ENCODE measurements around the gene TMEM91. TPM values are rescaled to one million over a fixed set of nuclear protein-coding genes. Genes with fewer than 3 reads are reported as not detected.
A peak's percentile ranks its signal among the peaks of the same experiment; 100 is the strongest.

The TMEM91 gene
- total RNA-seq, 1 donor from 2014 or later = 7.6 TPM

GRCh38 chr19:41399525-41399924 lies 23.2 kb downstream of the TMEM91 start:
- no peak for DNase-seq (ENCODE audit: low read depth)
- Histone ChIP-seq H3K27me3 (ENCODE audit: control insufficient read depth, insufficient read depth, low read length) (no peaks in the 10 kb centered on the region), H3K36me3 (ENCODE audit: control insufficient read depth, insufficient read depth, low read length) (no peaks in the 10 kb centered on the region), H3K4me3 (ENCODE audit: low read depth, low read length) (no peak overlapping the region)
- FAIRE-seq = no peak
- TF ChIP-seq CTCF (IDR thresholded peaks at IDR 0.05; ENCODE audit: insufficient read depth, low read length, severe bottlenecking) = no peak

GRCh38 chr19:41401483-41401882 lies 25.1 kb downstream of the TMEM91 start:
- FAIRE-seq = no peak

DNA sequence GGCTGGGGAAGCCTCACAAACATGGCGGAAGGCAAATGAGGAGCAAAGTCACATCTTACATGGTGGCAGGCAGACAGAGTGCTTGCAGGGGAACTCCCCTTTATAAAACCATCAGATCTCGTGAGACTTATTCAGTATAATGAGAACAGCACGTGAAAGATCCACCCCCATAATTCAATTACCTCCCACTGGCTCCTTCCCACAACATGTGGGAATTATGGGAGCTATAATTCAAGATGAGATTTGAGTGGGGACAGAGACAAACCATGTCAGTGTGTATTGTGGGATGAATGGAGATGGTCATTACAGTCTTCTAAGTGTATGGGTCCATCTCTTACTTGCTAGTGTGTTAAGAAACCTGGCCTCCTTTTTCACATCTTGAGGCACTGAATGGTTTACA lies 25.7 kb downstream of the TMEM91 start:
- TF ChIP-seq CTCF (IDR thresholded peaks at IDR 0.05; ENCODE audit: insufficient read depth, low read length, severe bottlenecking) = no peak
- FAIRE-seq (no peak), DNase-seq (ENCODE audit: low read depth) (no peak)

More at GRCh38 chr19:41401483-41401882, 25.1 kb downstream of the TMEM91 start:
- TF ChIP-seq CTCF (IDR thresholded peaks at IDR 0.05; ENCODE audit: insufficient read depth, low read length, severe bottlenecking) = no peak
- Histone ChIP-seq H3K4me3 (ENCODE audit: low read depth, low read length) (no peak overlapping the region), H3K36me3 (ENCODE audit: control insufficient read depth, insufficient read depth, low read length) (no peaks in the 10 kb centered on the region), H3K27me3 (ENCODE audit: control insufficient read depth, insufficient read depth, low read length) (no peaks in the 10 kb centered on the region)
- DNase-seq (ENCODE audit: low read depth) = peak; percentile 17

GRCh38 chr19:41403181-41403970 lies 27.0 kb downstream of the TMEM91 start:
- H3K4me3 ChIP-seq (ENCODE audit: low read depth, low read length) = no peak overlapping the region
- DNase-seq (ENCODE audit: low read depth) (no peak), FAIRE-seq (no peak)
- no peaks in the 10 kb centered on the region for H3K36me3 ChIP-seq (ENCODE audit: control insufficient read depth, insufficient read depth, low read length)
- no peaks in the 10 kb centered on the region for H3K27me3 ChIP-seq (ENCODE audit: control insufficient read depth, insufficient read depth, low read length)
- no peak for TF ChIP-seq CTCF (IDR thresholded peaks at IDR 0.05; ENCODE audit: insufficient read depth, low read length, severe bottlenecking)

More for the DNA sequence above, 25.7 kb downstream of the TMEM91 start:
- Histone ChIP-seq H3K36me3 (ENCODE audit: control insufficient read depth, insufficient read depth, low read length) (no peaks in the 10 kb centered on the region), H3K4me3 (ENCODE audit: low read depth, low read length) (no peak overlapping the region), H3K27me3 (ENCODE audit: control insufficient read depth, insufficient read depth, low read length) (no peaks in the 10 kb centered on the region)

DNA sequence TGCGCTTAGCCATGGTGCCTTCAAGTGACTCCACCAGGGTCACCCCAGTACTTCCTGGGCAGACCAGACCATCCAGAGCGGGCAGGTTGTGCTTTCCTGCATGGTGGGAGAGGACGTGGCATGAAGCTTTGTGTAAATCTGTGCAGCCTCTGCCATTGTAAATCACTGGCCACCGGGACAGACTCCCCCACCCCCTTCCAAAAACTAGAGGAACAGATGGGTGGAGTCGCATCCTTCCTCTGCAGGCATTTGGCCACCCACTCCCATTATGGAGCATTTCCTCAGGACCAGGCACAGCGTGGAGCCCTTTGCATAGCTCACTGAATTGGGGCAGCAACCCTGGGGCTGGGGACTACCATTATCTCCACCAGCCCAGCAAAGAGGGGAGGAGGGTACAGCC lies 29.4 kb downstream of the TMEM91 start:
- FAIRE-seq (no peak), DNase-seq (ENCODE audit: low read depth) (no peak)
- peaks cover 2% of the 10 kb centered on the region for H3K36me3 ChIP-seq (ENCODE audit: control insufficient read depth, insufficient read depth, low read length)
- no peaks in the 10 kb centered on the region for H3K27me3 ChIP-seq (ENCODE audit: control insufficient read depth, insufficient read depth, low read length)
- no peak overlapping the region for H3K4me3 ChIP-seq (ENCODE audit: low read depth, low read length)
- TF ChIP-seq CTCF (IDR thresholded peaks at IDR 0.05; ENCODE audit: insufficient read depth, low read length, severe bottlenecking) = no peak

DNA sequence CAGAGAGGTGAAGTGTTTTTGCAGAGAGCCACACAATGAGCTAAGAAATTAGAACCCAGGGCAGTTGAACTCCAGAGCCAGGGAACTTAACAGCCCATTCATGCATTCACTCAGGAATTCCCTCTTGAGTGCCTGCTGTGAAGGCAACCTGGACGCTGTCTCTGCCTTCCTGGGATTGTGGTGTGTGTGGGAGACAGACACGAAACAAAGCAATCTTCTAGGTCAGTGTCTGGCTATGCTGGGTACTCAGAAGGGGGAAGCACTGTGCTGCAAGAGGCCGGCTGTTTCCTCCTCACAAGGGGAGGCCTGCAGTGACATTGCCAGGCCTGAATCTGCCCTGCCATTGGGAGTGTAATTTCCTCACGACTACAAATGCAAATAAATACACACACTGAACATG lies 30.9 kb downstream of the TMEM91 start:
- H3K36me3 ChIP-seq (ENCODE audit: control insufficient read depth, insufficient read depth, low read length) = peaks cover 5% of the 10 kb centered on the region
- DNase-seq (ENCODE audit: low read depth) (no peak), FAIRE-seq (no peak)
- H3K27me3 ChIP-seq (ENCODE audit: control insufficient read depth, insufficient read depth, low read length) = no peaks in the 10 kb centered on the region
- H3K4me3 ChIP-seq (ENCODE audit: low read depth, low read length) = no peak overlapping the region
- no peak for TF ChIP-seq CTCF (IDR thresholded peaks at IDR 0.05; ENCODE audit: insufficient read depth, low read length, severe bottlenecking)

All from bronchial epithelial cell (primary cell).